Coronary artery (tissue), 2 donors: ENCODE results near the gene FAM168A.
A peak's percentile ranks its signal among the peaks of the same experiment; 100 is the strongest.

Experiments
- DNase-seq: peaks from one replicate; pipeline ENCODE4 v3.0.0-alpha.2; 2017; ENCODE audit warnings: low spot score
- H3K27ac ChIP-seq, 2 donors: fragments of 200-600 bp; sonication (generic); one replicate each; pipeline ENCODE4 v1.5.1; 2016 to 2019
- H3K4me3 ChIP-seq: fragments of 200-600 bp; sonication (generic); 2 replicates; pipeline ENCODE4 v1.5.1; 2016; ENCODE audit warnings: mild to moderate bottlenecking, moderate library complexity
- TF ChIP-seq, protein P1 (sequence below): fragments of 200-600 bp; sonication (generic); IDR thresholded peaks from one replicate; pipeline ENCODE4 v1.5.1; 2019; ENCODE audit warnings: antibody characterized with exemption

Gene FAM168A

DNA sequence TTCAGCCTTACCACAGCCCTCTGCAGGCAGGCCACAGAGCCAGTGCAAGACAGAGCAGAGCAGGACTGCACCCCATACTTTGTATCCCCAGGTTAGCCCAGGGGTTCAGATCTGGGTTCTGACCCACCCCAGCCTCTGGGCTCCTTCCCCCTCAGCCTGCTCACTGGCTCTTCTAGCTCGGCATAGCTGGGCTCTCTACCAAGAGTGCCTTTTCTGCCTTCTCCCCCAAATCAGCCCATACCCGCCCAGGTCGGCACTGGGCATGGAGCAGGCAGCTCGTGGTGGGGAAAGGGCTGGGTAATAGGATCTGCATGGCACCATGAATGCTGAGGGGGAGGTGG, 213.4 kb downstream of the FAM168A start:
- no peak for DNase-seq
- TF ChIP-seq, protein P1, sequence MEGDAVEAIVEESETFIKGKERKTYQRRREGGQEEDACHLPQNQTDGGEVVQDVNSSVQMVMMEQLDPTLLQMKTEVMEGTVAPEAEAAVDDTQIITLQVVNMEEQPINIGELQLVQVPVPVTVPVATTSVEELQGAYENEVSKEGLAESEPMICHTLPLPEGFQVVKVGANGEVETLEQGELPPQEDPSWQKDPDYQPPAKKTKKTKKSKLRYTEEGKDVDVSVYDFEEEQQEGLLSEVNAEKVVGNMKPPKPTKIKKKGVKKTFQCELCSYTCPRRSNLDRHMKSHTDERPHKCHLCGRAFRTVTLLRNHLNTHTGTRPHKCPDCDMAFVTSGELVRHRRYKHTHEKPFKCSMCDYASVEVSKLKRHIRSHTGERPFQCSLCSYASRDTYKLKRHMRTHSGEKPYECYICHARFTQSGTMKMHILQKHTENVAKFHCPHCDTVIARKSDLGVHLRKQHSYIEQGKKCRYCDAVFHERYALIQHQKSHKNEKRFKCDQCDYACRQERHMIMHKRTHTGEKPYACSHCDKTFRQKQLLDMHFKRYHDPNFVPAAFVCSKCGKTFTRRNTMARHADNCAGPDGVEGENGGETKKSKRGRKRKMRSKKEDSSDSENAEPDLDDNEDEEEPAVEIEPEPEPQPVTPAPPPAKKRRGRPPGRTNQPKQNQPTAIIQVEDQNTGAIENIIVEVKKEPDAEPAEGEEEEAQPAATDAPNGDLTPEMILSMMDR = no peak
- Histone ChIP-seq H3K27ac (peak overlapping the region in 1 of 2 donors; percentile 79), H3K4me3 (no peak overlapping the region)

DNA sequence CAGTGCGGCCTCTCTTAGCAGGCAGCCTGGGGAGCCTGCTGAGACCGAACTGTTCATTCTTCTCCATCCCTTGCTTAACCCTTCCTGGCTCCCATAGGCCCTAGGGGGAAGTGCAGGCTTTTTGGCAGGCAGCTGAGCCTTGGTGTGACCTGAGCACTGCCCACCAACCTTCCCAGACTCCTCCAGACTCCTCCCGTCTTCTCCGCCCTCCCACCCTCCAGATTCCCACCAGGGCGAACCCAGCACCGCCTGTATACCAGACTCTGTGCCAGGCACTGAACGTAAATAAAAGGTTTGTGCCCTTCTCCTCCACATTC, 213.8 kb downstream of the FAM168A start:
- DNase-seq = no peak
- Histone ChIP-seq H3K27ac (peak overlapping the region in 1 of 2 donors; percentile 79), H3K4me3 (no peak overlapping the region)
- TF ChIP-seq, protein P1 = no peak

DNA sequence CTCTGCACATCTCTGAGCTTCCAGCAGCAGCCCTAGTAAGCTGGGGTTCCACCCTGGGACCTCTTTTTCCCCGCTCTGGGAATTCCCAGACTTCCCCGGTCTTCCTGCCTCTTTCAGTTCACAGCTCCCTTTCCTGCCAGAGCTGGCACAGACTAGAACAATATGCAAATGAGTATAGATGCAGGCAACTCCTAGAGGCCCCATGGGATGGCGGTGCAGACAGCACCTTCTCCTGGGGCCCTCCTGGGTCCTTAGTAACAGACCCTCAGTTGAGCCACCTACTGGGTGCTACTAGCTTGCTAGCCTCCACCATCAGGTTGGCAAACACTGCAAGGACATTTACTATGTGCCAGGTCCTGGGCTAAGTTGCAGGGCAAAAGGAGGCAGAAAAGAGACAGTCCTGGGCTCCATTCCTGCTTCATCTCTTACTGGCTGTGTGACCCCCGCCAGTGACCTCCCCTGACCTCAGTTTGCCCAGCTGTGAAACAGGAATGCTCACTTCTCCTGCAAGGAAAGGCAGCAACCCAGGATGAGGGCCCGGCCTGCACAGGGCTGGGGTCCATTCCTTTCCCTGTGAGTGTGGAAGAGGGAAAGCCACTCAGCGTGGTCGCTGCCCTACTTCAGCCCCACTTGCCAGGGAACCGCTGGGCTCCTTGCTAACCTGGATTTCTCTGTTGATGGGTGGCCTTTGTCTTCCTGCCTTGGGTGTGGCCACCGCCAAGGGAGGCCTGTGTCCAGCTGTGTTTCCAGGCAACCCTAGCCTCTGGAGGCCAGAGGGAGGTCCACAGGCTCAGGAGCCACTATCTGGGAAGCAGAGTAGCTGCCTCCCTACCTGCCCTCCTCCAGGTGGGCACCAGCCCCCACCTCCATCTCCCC, 214.4 kb downstream of the FAM168A start:
- TF ChIP-seq, protein P1 = no peak
- no peak for DNase-seq
- Histone ChIP-seq H3K27ac (peak overlapping the region in 1 of 2 donors; percentile 79), H3K4me3 (no peak overlapping the region)

DNA sequence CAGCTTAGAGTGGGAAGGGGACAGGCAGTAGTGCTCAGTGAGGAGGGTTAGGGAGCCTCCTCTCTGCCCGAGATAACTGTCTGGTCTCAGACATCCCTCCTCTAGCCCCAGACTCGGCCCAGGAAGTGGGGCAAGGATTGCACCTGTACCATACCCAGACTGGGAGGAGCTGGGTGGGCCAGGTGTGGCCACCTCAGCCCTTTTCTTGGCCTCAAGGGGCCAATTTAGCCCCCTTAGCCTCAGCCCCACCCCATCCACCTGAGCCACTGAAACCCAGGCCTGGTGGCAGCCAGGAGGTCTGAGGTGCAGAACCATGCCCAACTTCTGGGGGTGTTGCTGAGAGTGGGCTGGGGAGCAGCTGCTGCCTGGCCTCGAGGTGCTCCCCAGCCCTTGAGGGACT, 215.2 kb downstream of the FAM168A start:
- Histone ChIP-seq H3K27ac (no peak overlapping the region), H3K4me3 (no peak overlapping the region)
- DNase-seq = no peak
- TF ChIP-seq, protein P1 = no peak

DNA sequence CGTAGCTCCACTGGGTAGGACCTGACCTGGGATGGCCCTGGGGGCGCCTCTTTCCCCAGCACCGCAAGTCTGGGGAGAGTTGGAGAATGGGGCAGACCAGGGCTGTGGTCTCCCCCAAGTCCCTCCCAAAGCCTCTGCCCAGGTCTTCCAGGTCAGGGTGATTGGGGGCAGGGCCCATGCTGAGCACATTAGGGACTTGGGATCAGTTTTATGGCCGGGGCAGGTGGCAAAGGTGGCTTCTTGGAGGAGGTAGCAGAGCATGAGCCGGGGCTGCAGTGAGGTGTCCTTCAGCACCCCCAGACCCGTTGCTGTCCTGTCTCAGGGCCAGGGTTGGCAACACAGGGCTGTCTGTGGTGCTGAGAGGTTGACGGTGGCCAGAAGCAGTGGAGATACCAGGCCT, 215.7 kb downstream of the FAM168A start:
- DNase-seq = no peak
- TF ChIP-seq, protein P1 = no peak
- H3K4me3 ChIP-seq = no peak overlapping the region
- H3K27ac ChIP-seq = peak overlapping the region in 1 of 2 donors; percentile 28

DNA sequence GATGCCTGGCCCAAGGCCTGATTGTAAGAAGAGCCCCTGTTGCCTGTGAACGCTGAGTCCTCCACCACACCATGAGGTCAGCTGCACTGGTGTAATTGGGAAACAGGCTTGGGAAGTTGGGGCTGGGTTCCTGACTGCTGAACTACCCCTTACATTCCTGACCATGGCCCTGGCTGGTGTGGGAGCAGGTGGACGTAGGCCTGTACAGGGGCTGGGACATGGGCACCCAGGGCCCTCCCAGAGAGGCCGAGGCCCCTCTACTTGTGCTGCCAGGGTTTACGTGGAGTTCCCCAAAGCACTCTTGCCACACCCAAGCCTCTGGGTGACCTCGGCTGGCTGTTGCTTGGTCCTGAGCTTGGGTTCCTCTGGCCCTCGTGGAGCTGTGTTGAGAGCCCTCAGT, 216.3 kb downstream of the FAM168A start:
- TF ChIP-seq, protein P1 = no peak
- no peak for DNase-seq
- H3K4me3 ChIP-seq = no peak overlapping the region
- H3K27ac ChIP-seq = peak overlapping the region in 1 of 2 donors; percentile 11

DNA sequence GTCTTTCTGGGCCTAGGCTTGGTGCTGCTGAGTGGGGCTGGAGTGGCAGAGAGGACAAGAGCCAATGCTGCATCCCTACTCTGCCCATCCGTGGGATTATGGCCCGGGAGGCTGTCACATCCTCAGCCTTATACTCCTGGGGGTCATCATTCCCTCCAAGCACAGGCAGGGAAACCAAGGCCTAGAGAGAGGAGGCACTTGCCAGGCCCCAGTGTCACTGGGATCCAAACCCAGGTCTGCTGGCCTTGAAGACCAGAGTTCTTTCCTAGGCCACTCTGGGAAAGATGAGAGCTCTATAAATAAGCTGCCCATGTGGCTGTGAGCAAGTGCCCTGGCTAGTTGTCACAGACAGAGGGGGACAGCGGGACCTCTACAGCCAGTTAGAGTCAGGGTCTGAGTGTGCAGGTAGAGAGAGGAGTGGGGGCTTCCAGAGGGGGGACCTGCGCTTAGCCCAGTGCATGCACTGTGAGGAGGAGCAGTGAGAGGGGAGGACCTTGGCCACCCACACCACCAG, 217.0 kb downstream of the FAM168A start:
- TF ChIP-seq, protein P1 = no peak
- H3K4me3 ChIP-seq = no peak overlapping the region
- H3K27ac ChIP-seq = peak overlapping the region in 1 of 2 donors; percentile 49
- DNase-seq = no peak
